IMR-90 (cell line): Measurements from ENCODE around the gene CDON. TPM values are rescaled to one million over a fixed set of nuclear protein-coding genes. Genes with fewer than 3 reads are reported as not detected.

Source experiments
- ATAC-seq: fragments of 200-7000 bp; cut with Tn5 transposase; 2 replicates; pipeline ENCODE4 v1.9.1; 2020; ENCODE audit warnings: low read depth, mild to moderate bottlenecking, moderate library complexity
- BruUV-seq: library from RNA; stranded (reverse); fragments of 400-500 nt; replicated peaks from 2 replicates; lab custom pipeline; 2021; lab: Mats Ljungman, UMichigan
- CTCF ChIA-PET: fragments of 300-600 bp; formaldehyde crosslinking; extraction: SDS; loops from one replicate; lab custom pipeline; 2021; ENCODE audit warnings: antibody characterized with exemption; lab: Yijun Ruan, JAX
- POLR2A ChIA-PET: fragments of 300-600 bp; sonication (Branson Sonifier 250); formaldehyde crosslinking; loops from one replicate; lab custom pipeline; 2022; ENCODE audit warnings: antibody characterized with exemption; ENCODE audit not compliant: unreplicated experiment; lab: Charles Lee
- DNase-seq: peaks from one replicate; pipeline ENCODE4 v3.0.0; 2013
- H2AFZ ChIP-seq: replicated peaks from 2 replicates; pipeline ENCODE3; 2013; ENCODE audit warnings: low read length, mild to moderate bottlenecking; ENCODE audit not compliant: poor library complexity
- H2AK5ac ChIP-seq: 2 replicates; pipeline ENCODE4 v1.6.1; 2013; ENCODE audit warnings: low read depth, low read length, inconsistent platforms
- H2AK9ac ChIP-seq: replicated peaks from 2 replicates; pipeline ENCODE3; 2013; ENCODE audit warnings: mild to moderate bottlenecking, low read depth, low read length, moderate library complexity; ENCODE audit not compliant: poor library complexity
- H2BK120ac ChIP-seq: 2 replicates; pipeline ENCODE4 v1.6.1; 2013; ENCODE audit warnings: low read depth, low read length, inconsistent platforms
- H2BK15ac ChIP-seq: 3 replicates; pipeline ENCODE4 v1.6.1; 2013; ENCODE audit warnings: low read depth, low read length, inconsistent platforms
- H2BK20ac ChIP-seq: 2 replicates; pipeline ENCODE4 v1.6.1; 2013; ENCODE audit warnings: low read depth, mild to moderate bottlenecking, inconsistent platforms, low read length, moderate library complexity
- H2BK5ac ChIP-seq: 2 replicates; pipeline ENCODE4 v1.6.1; 2013; ENCODE audit warnings: mild to moderate bottlenecking, low read depth, low read length, inconsistent platforms; ENCODE audit not compliant: poor library complexity, severe bottlenecking
- H3K14ac ChIP-seq: replicated peaks from 2 replicates; pipeline ENCODE4 v1.6.1; 2013; ENCODE audit warnings: low read depth, low read length, inconsistent platforms
- H3K18ac ChIP-seq: 2 replicates; pipeline ENCODE4 v1.6.1; 2013; ENCODE audit warnings: low read depth, low read length, control low read depth
- H3K23ac ChIP-seq: 2 replicates; pipeline ENCODE4 v1.6.1; 2013; ENCODE audit warnings: low read depth, low read length, inconsistent platforms
- H3K27ac ChIP-seq: 2 replicates; pipeline ENCODE4 v1.5.1; 2013; ENCODE audit warnings: mild to moderate bottlenecking, control low read depth, low read length; ENCODE audit not compliant: insufficient read depth
- H3K27me3 ChIP-seq: 2 replicates; pipeline ENCODE4 v1.6.1; 2013; ENCODE audit warnings: low read length; ENCODE audit not compliant: control insufficient read depth, insufficient read depth
- H3K36me3 ChIP-seq: 2 replicates; pipeline ENCODE4 v1.6.1; 2013; ENCODE audit warnings: low read length, mixed read lengths; ENCODE audit not compliant: control insufficient read depth, insufficient read depth
- H3K4ac ChIP-seq: 2 replicates; pipeline ENCODE4 v1.6.1; 2013; ENCODE audit warnings: low read depth, low read length, inconsistent platforms
- H3K4me1 ChIP-seq: 2 replicates; pipeline ENCODE4 v1.6.1; 2013; ENCODE audit warnings: low read length, mixed read lengths; ENCODE audit not compliant: control insufficient read depth, insufficient read depth
- H3K4me2 ChIP-seq: 2 replicates; pipeline ENCODE4 v1.6.1; 2013; ENCODE audit warnings: low read depth, mild to moderate bottlenecking, control low read depth, low read length, moderate library complexity
- H3K4me3 ChIP-seq: 2 replicates; pipeline ENCODE4 v1.5.1; 2013; ENCODE audit warnings: low read depth, mild to moderate bottlenecking, control low read depth, low read length, moderate library complexity; ENCODE audit not compliant: insufficient read depth
- H3K56ac ChIP-seq: 2 replicates; pipeline ENCODE4 v1.6.1; 2013; ENCODE audit warnings: low read length, inconsistent platforms; ENCODE audit not compliant: insufficient read depth; ENCODE audit errors: extremely low read depth
- H3K79me1 ChIP-seq, 2 experiments: 2 replicates each; pipeline ENCODE4 v1.6.1; 2013; ENCODE audit warnings: low read length in 2 of 2, inconsistent platforms in 1 of 2, low read depth in 1 of 2
- H3K9ac ChIP-seq: 2 replicates; pipeline ENCODE4 v1.6.1; 2013; ENCODE audit warnings: low read depth, low read length, control low read depth
- H3K9me1 ChIP-seq: 2 replicates; pipeline ENCODE4 v1.6.1; 2013; ENCODE audit warnings: low read length, inconsistent platforms; ENCODE audit not compliant: insufficient read depth
- H3K9me3 ChIP-seq: 2 replicates; pipeline ENCODE4 v1.6.1; 2013; ENCODE audit warnings: low read length; ENCODE audit not compliant: control insufficient read depth, insufficient read depth
- H4K20me1 ChIP-seq: 2 replicates; pipeline ENCODE4 v1.6.1; 2013; ENCODE audit warnings: low read length, inconsistent platforms; ENCODE audit not compliant: insufficient read depth
- H4K5ac ChIP-seq: 2 replicates; pipeline ENCODE4 v1.6.1; 2013; ENCODE audit warnings: mild to moderate bottlenecking, low read depth, low read length, control low read depth
- H4K8ac ChIP-seq, 2 experiments: 2 replicates each; pipeline ENCODE4 v1.6.1; 2013; ENCODE audit warnings: low read depth in 2 of 2, low read length in 2 of 2, control low read depth in 1 of 2, inconsistent platforms in 1 of 2
- H4K91ac ChIP-seq: 2 replicates; pipeline ENCODE4 v1.6.1; 2013; ENCODE audit warnings: low read depth, low read length, inconsistent platforms; ENCODE audit not compliant: insufficient read depth
- BHLHE40 ChIP-seq: fragments of 150-350 bp; IDR thresholded peaks from 2 replicates; pipeline ENCODE4 v1.6.1; 2016; ENCODE audit warnings: mild to moderate bottlenecking, low read depth, low read length
- CEBPB ChIP-seq: IDR thresholded peaks from 2 replicates; pipeline ENCODE4 v1.6.1; 2012; ENCODE audit warnings: low read depth, low read length, improper control_type of control experiment
- CHD1 ChIP-seq: IDR thresholded peaks from 2 replicates; pipeline ENCODE4 v1.6.1; 2012; ENCODE audit warnings: low read depth, low read length, improper control_type of control experiment
- MAFK ChIP-seq: IDR thresholded peaks from 2 replicates; pipeline ENCODE4 v1.6.1; 2012; ENCODE audit warnings: low read depth, low read length, improper control_type of control experiment
- MAZ ChIP-seq: IDR thresholded peaks from 2 replicates; pipeline ENCODE4 v1.6.1; 2012; ENCODE audit warnings: low read depth, mild to moderate bottlenecking, low read length, improper control_type of control experiment, moderate library complexity, borderline replicate concordance
- MXI1 ChIP-seq: IDR thresholded peaks from 2 replicates; pipeline ENCODE4 v1.6.1; 2012; ENCODE audit warnings: low read depth, mild to moderate bottlenecking, low read length, moderate library complexity, borderline replicate concordance
- NFE2L2 ChIP-seq: fragments of 150-350 bp; IDR thresholded peaks from 2 replicates; pipeline ENCODE4 v1.6.1; 2016; ENCODE audit warnings: low read depth, mild to moderate bottlenecking, low read length
- POLR2A ChIP-seq: IDR thresholded peaks from 2 replicates; pipeline ENCODE4 v1.6.1; 2012; ENCODE audit warnings: mild to moderate bottlenecking, low read depth, low read length
- RCOR1 ChIP-seq: IDR thresholded peaks from 2 replicates; pipeline ENCODE4 v1.6.1; 2012; ENCODE audit warnings: mild to moderate bottlenecking, low read length, improper control_type of control experiment; ENCODE audit not compliant: insufficient replicate concordance
- WGBS, 2 experiments: methylation state at CpG; one replicate each; pipeline versions ENCODE4 v1.1.5 to v1.1.7; 2013; ENCODE audit warnings: missing lambda C conversion rate in 2 of 2; ENCODE audit not compliant: insufficient read length in 1 of 2; ENCODE audit errors: extremely low coverage in 2 of 2; 5-methylcytosine and 5-hydroxymethylcytosine counted together
- dilution Hi-C: fragments of 300-500 bp; cut with HindIII; formaldehyde crosslinking; loops from one replicate; pipeline ENCODE4 v1.14.3; 2018; ENCODE audit warnings: low sequenced_read_pairs; ENCODE audit not compliant: unreplicated experiment
- in situ Hi-C: fragments of 300-500 bp; cut with MboI; formaldehyde crosslinking; loops from 3 replicates; pipeline ENCODE4 v1.14.3; 2019; ENCODE audit warnings: low sequenced_read_pairs, inconsistent platforms, mixed read lengths
- intact Hi-C: fragments of 100-400 bp; cut with micrococcal nuclease; formaldehyde crosslinking; loops from 2 replicates; pipeline ENCODE4 v1.10.0; 2022
- polyA plus RNA-seq, 3 experiments: library from polyadenylated mRNA; depleted of rRNA; stranded (reverse); fragments of >200 nt; gene quantifications; 2 replicates each; pipeline ENCODE4 v1.2.3, GENCODE V29; 2012; ENCODE audit warnings: low replicate concordance in 1 of 3
- total RNA-seq: library from RNA; depleted of rRNA; stranded (reverse); fragments of >200 nt; gene quantifications from 2 replicates; pipeline ENCODE4 v1.2.3, GENCODE V29; 2012
- TF ChIP-seq, protein P1 (sequence below): fragments of 150-350 bp; IDR thresholded peaks from 2 replicates; pipeline ENCODE4 v1.6.1; 2016; ENCODE audit warnings: low read depth, mild to moderate bottlenecking, low read length, moderate library complexity, borderline replicate concordance
- TF ChIP-seq, protein P2 (sequence below): fragments of 150-350 bp; IDR thresholded peaks from 2 replicates; pipeline ENCODE4 v1.6.1; 2017; ENCODE audit warnings: mild to moderate bottlenecking, antibody characterized with exemption, low read length, low read depth

CDON gene
- total and polyA plus RNA-seq, 2 of the 4 experiments (the other 2 are of a cell fraction), result 1.2 to 3.8 TPM

DNA sequence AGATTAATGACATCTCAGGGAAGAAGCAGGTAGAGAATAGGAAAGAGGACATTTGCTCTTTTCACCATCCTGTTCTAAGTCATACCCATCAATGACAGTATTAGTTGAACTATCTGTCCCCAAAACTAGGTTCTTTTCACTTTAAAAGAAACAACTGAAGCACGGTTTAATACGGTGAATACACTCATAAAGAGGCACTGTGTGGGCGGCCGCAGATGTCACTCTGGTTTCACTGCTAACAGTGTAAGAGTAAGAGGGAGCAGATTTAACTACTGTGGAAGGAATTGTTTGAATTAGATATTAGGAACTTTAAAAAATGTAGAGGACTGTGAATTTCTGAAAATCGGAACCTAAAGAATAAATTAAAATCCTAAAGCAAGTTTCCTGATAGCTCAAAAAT lies 67.4 kb downstream of the CDON start:
- no peak overlapping the region for H2AK5ac ChIP-seq
- CTCF ChIA-PET, result no interaction called here
- no peak overlapping the region for H3K4ac ChIP-seq
- no peak overlapping the region for H3K9ac ChIP-seq
- H4K20me1 ChIP-seq, result no peaks in the 10 kb centered on the region
- TF ChIP-seq, protein P1, sequence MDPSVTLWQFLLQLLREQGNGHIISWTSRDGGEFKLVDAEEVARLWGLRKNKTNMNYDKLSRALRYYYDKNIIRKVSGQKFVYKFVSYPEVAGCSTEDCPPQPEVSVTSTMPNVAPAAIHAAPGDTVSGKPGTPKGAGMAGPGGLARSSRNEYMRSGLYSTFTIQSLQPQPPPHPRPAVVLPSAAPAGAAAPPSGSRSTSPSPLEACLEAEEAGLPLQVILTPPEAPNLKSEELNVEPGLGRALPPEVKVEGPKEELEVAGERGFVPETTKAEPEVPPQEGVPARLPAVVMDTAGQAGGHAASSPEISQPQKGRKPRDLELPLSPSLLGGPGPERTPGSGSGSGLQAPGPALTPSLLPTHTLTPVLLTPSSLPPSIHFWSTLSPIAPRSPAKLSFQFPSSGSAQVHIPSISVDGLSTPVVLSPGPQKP, result no peak
- TF ChIP-seq CHD1 (no peak), BHLHE40 (no peak), MXI1 (no peak), MAFK (no peak), MAZ (no peak), RCOR1 (no peak), POLR2A (no peak), NFE2L2 (no peak), CEBPB (no peak)
- TF ChIP-seq, protein P2, sequence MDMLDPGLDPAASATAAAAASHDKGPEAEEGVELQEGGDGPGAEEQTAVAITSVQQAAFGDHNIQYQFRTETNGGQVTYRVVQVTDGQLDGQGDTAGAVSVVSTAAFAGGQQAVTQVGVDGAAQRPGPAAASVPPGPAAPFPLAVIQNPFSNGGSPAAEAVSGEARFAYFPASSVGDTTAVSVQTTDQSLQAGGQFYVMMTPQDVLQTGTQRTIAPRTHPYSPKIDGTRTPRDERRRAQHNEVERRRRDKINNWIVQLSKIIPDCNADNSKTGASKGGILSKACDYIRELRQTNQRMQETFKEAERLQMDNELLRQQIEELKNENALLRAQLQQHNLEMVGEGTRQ, result no peak
- no peak overlapping the region for H3K18ac ChIP-seq
- H3K4me1 ChIP-seq, result no peaks in the 10 kb centered on the region
- dilution Hi-C loops, result no loop called here
- H2AFZ ChIP-seq, result no peak overlapping the region
- H2BK120ac ChIP-seq, result no peak overlapping the region
- H3K14ac ChIP-seq, result no peak overlapping the region
- no peak overlapping the region for H3K4me2 ChIP-seq
- H2AK9ac ChIP-seq, result no peak overlapping the region
- H3K36me3 ChIP-seq, result no peaks in the 10 kb centered on the region
- H2BK5ac ChIP-seq, result no peak overlapping the region
- in situ Hi-C loops, result no loop called here
- no peak for DNase-seq
- no peak overlapping the region for H4K5ac ChIP-seq
- H3K4me3 ChIP-seq, result no peak overlapping the region
- H3K56ac ChIP-seq, result no peak overlapping the region
- no CpG with 5 or more reads among the region's 5 CpGs for WGBS, 2 experiments
- no TSS peak for BruUV-seq
- no peak overlapping the region for H3K23ac ChIP-seq
- intact Hi-C loops, result no loop called here
- no peak for ATAC-seq
- no peaks in the 10 kb centered on the region for H3K9me1 ChIP-seq
- no peak overlapping the region for H4K91ac ChIP-seq
- no peak overlapping the region for H2BK15ac ChIP-seq
- POLR2A ChIA-PET, result no interaction called here
- no peak overlapping the region for H4K8ac ChIP-seq
- no peaks in the 10 kb centered on the region; the same call in 1 of the 2 replicates for H3K27me3 ChIP-seq
- H3K79me1 ChIP-seq, result no peaks in the 10 kb centered on the region
- H2BK20ac ChIP-seq, result no peak overlapping the region
- H3K9me3 ChIP-seq, result no peaks in the 10 kb centered on the region
- H3K27ac ChIP-seq, result no peak overlapping the region
